Effector memory CD4-positive, alpha-beta T cell (primary cell): ENCODE results near the gene TBCEL.

ENCODE experiments used
- DNase-seq, 3 donors: peaks; one replicate each; pipeline ENCODE4 v3.0.0-alpha.2; 2020
- H3K27ac ChIP-seq: 2 replicates; pipeline ENCODE4 v1.7.0; 2013; ENCODE audit warnings: mild to moderate bottlenecking, low read length, moderate library complexity; ENCODE audit not compliant: insufficient read depth, poor library complexity, severe bottlenecking
- H3K27me3 ChIP-seq: replicated peaks from 2 replicates; pipeline ENCODE4 v1.7.0; 2013; ENCODE audit warnings: mild to moderate bottlenecking, low read length; ENCODE audit not compliant: insufficient read depth, control insufficient read depth, poor library complexity, severe bottlenecking
- H3K36me3 ChIP-seq: 2 replicates; pipeline ENCODE4 v1.7.0; 2013; ENCODE audit warnings: mild to moderate bottlenecking, low read length, moderate library complexity; ENCODE audit not compliant: control insufficient read depth, insufficient read depth
- H3K4me1 ChIP-seq: 2 replicates; pipeline ENCODE4 v1.7.0; 2013; ENCODE audit warnings: low read length, mild to moderate bottlenecking; ENCODE audit not compliant: control insufficient read depth, insufficient read depth, poor library complexity, severe bottlenecking
- H3K4me3 ChIP-seq: 2 replicates; pipeline ENCODE4 v1.7.0; 2013; ENCODE audit warnings: low read length, low read depth, mild to moderate bottlenecking; ENCODE audit not compliant: insufficient read depth, poor library complexity, severe bottlenecking
- H3K9me3 ChIP-seq: 2 replicates; pipeline ENCODE4 v1.7.0; 2013; ENCODE audit warnings: mild to moderate bottlenecking, low read length, moderate library complexity; ENCODE audit not compliant: control insufficient read depth

The TBCEL gene

GRCh38 chr11:121057922-121058321 lies 34.0 kb downstream of the TBCEL start:
- H3K36me3 ChIP-seq = peaks cover 14% of the 10 kb centered on the region
- no peaks in the 10 kb centered on the region for H3K27me3 ChIP-seq
- no peak overlapping the region for H3K4me3 ChIP-seq
- H3K27ac ChIP-seq = no peak overlapping the region
- DNase-seq = no peak
- no peaks in the 10 kb centered on the region for H3K4me1 ChIP-seq
- H3K9me3 ChIP-seq = no peaks in the 10 kb centered on the region

- no peaks in the 10 kb centered on the region for H3K4me1 ChIP-seq
- no peak overlapping the region for H3K4me3 ChIP-seq
- no peak overlapping the region for H3K27ac ChIP-seq
- no peak for DNase-seq
- H3K9me3 ChIP-seq = no peaks in the 10 kb centered on the region
- H3K36me3 ChIP-seq = peaks cover 7% of the 10 kb centered on the region
- H3K27me3 ChIP-seq = no peaks in the 10 kb centered on the region
These were observed 35.0 kb downstream of the TBCEL start for GRCh38 chr11:121058941-121059340.

- H3K9me3 ChIP-seq = no peaks in the 10 kb centered on the region
These were observed 35.7 kb downstream of the TBCEL start for GRCh38 chr11:121059605-121060004.

DNA sequence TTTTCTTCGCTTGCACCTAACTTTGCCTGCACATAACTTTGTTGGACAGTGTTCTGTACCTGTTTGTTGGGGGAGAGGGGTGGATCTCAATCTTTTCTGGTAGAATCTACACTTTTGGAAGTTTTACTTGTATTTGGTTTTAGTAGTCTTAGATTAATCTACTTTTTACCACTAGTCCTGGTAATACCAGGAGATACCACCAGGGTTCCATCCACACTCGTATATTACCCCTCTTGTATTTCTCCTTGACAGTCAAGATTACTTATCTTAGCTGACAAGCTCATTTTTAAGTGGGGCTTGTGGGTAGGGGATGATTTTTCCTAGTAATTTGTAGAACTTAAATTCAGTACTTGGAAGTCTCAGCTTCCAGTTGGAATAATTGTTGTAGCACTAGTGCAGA lies 39.8 kb downstream of the TBCEL start:
- Histone ChIP-seq H3K36me3 (peaks cover 7% of the 10 kb centered on the region), H3K27ac (no peak overlapping the region), H3K9me3 (no peaks in the 10 kb centered on the region), H3K27me3 (no peaks in the 10 kb centered on the region), H3K4me1 (no peaks in the 10 kb centered on the region), H3K4me3 (no peak overlapping the region)
- no peak for DNase-seq

More at GRCh38 chr11:121059605-121060004, 35.7 kb downstream of the TBCEL start:
- no peak for DNase-seq
- Histone ChIP-seq H3K36me3 (peaks cover 7% of the 10 kb centered on the region), H3K27me3 (no peaks in the 10 kb centered on the region), H3K4me3 (no peak overlapping the region), H3K27ac (no peak overlapping the region), H3K4me1 (no peaks in the 10 kb centered on the region)

DNA sequence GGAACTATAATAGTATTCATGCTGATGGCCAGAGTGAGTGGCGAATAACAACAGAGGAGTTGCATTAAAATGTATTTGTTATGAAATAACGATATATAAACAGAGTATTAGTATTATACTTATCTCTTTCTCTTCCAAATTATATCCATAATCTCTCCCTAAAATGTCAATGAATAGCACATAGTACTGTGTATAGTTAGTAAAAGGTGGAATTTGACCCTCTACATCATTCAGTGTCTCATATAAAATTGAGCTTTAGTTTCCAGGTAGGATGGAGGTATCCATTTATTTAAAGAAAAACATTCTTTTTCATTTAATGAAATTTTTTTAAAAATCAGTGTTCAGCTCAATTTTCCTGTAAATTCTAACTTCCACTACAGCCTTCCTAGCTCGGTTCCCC lies 42.7 kb downstream of the TBCEL start:
- Histone ChIP-seq H3K27me3 (no peaks in the 10 kb centered on the region), H3K27ac (no peak overlapping the region), H3K9me3 (no peaks in the 10 kb centered on the region), H3K4me3 (no peak overlapping the region), H3K36me3 (peaks cover 7% of the 10 kb centered on the region), H3K4me1 (no peaks in the 10 kb centered on the region)
- DNase-seq = no peak

- H3K27me3 ChIP-seq = no peaks in the 10 kb centered on the region
- H3K36me3 ChIP-seq = peaks cover 7% of the 10 kb centered on the region
- no peak for DNase-seq
- H3K4me1 ChIP-seq = no peaks in the 10 kb centered on the region
- H3K4me3 ChIP-seq = no peak overlapping the region
- H3K9me3 ChIP-seq = no peaks in the 10 kb centered on the region
- H3K27ac ChIP-seq = no peak overlapping the region
These were observed 43.1 kb downstream of the TBCEL start for GRCh38 chr11:121067026-121067425.

- H3K27me3 ChIP-seq = no peaks in the 10 kb centered on the region
- H3K27ac ChIP-seq = no peak overlapping the region
- no peak for DNase-seq
- H3K4me3 ChIP-seq = no peak overlapping the region
- peaks cover 7% of the 10 kb centered on the region for H3K36me3 ChIP-seq
- no peaks in the 10 kb centered on the region for H3K9me3 ChIP-seq
- H3K4me1 ChIP-seq = no peaks in the 10 kb centered on the region
These were observed 43.6 kb downstream of the TBCEL start for GRCh38 chr11:121067453-121067852.

DNA sequence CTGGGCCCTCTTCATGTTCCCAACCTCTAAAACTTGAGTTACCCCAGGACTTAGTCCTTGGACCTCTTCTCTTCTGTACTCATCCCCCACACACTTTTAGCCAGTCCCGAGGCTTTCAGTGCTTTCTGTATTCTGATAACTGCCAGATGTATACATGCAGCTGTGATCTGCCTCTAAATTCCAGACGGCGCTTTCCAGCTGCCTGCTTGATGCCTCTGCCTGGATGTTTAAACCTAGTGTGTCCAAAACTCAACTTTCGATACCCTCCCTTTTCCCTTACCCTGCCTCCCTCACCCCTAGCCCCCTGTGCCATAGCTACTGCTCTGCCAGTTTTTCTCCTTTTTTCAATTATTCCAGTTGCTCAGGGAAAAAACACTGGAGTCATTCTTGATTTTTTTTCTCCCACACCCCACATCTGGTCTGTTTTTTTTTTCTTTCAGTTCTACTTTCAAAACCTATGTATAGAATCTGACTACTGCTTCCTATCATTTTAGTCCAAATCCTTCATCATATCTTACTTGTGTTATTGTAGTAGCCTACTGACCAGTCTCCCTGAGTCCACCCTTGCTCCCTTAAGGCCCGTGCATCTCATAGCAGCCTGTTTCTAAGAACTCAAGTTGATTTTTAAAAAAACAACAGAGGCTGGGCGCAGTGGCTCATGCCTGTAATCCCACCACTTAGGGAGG lies 44.2 kb downstream of the TBCEL start:
- Histone ChIP-seq H3K36me3 (peaks cover 7% of the 10 kb centered on the region), H3K4me1 (no peaks in the 10 kb centered on the region), H3K4me3 (no peak overlapping the region), H3K9me3 (no peaks in the 10 kb centered on the region), H3K27ac (no peak overlapping the region), H3K27me3 (no peaks in the 10 kb centered on the region)
- no peak for DNase-seq

GRCh38 chr11:121068787-121069186 lies 44.9 kb downstream of the TBCEL start:
- peaks cover 7% of the 10 kb centered on the region for H3K36me3 ChIP-seq
- H3K4me1 ChIP-seq = no peaks in the 10 kb centered on the region
- no peaks in the 10 kb centered on the region for H3K27me3 ChIP-seq
- H3K4me3 ChIP-seq = no peak overlapping the region
- no peak for DNase-seq
- H3K9me3 ChIP-seq = no peaks in the 10 kb centered on the region
- H3K27ac ChIP-seq = no peak overlapping the region

GRCh38 chr11:121070951-121071845 lies 47.3 kb downstream of the TBCEL start:
- peaks cover 7% of the 10 kb centered on the region for H3K36me3 ChIP-seq
- no peak overlapping the region for H3K27ac ChIP-seq
- no peaks in the 10 kb centered on the region for H3K9me3 ChIP-seq
- no peak overlapping the region for H3K4me3 ChIP-seq
- no peaks in the 10 kb centered on the region for H3K4me1 ChIP-seq
- H3K27me3 ChIP-seq = no peaks in the 10 kb centered on the region
- DNase-seq = no peak
